IMR-90 (cell line): ENCODE measurements around the gene FBXW8. TPM values are rescaled to one million over a fixed set of nuclear protein-coding genes. Genes with fewer than 3 reads are reported as not detected.

Experiments used
- ATAC-seq: fragments of 200-7000 bp; cut with Tn5 transposase; 2 replicates; pipeline ENCODE4 v1.9.1; 2020; ENCODE audit warnings: low read depth, mild to moderate bottlenecking, moderate library complexity
- BruUV-seq: library from RNA; stranded (reverse); fragments of 400-500 nt; replicated peaks from 2 replicates; lab custom pipeline; 2021; lab: Mats Ljungman, UMichigan
- CTCF ChIA-PET: fragments of 300-600 bp; formaldehyde crosslinking; extraction: SDS; loops from one replicate; lab custom pipeline; 2021; ENCODE audit warnings: antibody characterized with exemption; lab: Yijun Ruan, JAX
- POLR2A ChIA-PET: fragments of 300-600 bp; sonication (Branson Sonifier 250); formaldehyde crosslinking; loops from one replicate; lab custom pipeline; 2022; ENCODE audit warnings: antibody characterized with exemption; ENCODE audit not compliant: unreplicated experiment; lab: Charles Lee
- DNase-seq: peaks from one replicate; pipeline ENCODE4 v3.0.0; 2013
- H2AFZ ChIP-seq: replicated peaks from 2 replicates; pipeline ENCODE3; 2013; ENCODE audit warnings: low read length, mild to moderate bottlenecking; ENCODE audit not compliant: poor library complexity
- H2AK5ac ChIP-seq: 2 replicates; pipeline ENCODE4 v1.6.1; 2013; ENCODE audit warnings: low read depth, low read length, inconsistent platforms
- H2AK9ac ChIP-seq: replicated peaks from 2 replicates; pipeline ENCODE3; 2013; ENCODE audit warnings: mild to moderate bottlenecking, low read depth, low read length, moderate library complexity; ENCODE audit not compliant: poor library complexity
- H2BK120ac ChIP-seq: 2 replicates; pipeline ENCODE4 v1.6.1; 2013; ENCODE audit warnings: low read depth, low read length, inconsistent platforms
- H2BK15ac ChIP-seq: 3 replicates; pipeline ENCODE4 v1.6.1; 2013; ENCODE audit warnings: low read depth, low read length, inconsistent platforms
- H2BK20ac ChIP-seq: 2 replicates; pipeline ENCODE4 v1.6.1; 2013; ENCODE audit warnings: low read depth, mild to moderate bottlenecking, inconsistent platforms, low read length, moderate library complexity
- H2BK5ac ChIP-seq: 2 replicates; pipeline ENCODE4 v1.6.1; 2013; ENCODE audit warnings: mild to moderate bottlenecking, low read depth, low read length, inconsistent platforms; ENCODE audit not compliant: poor library complexity, severe bottlenecking
- H3K14ac ChIP-seq: replicated peaks from 2 replicates; pipeline ENCODE4 v1.6.1; 2013; ENCODE audit warnings: low read depth, low read length, inconsistent platforms
- H3K18ac ChIP-seq: 2 replicates; pipeline ENCODE4 v1.6.1; 2013; ENCODE audit warnings: low read depth, low read length, control low read depth
- H3K23ac ChIP-seq: 2 replicates; pipeline ENCODE4 v1.6.1; 2013; ENCODE audit warnings: low read depth, low read length, inconsistent platforms
- H3K27ac ChIP-seq: 2 replicates; pipeline ENCODE4 v1.5.1; 2013; ENCODE audit warnings: mild to moderate bottlenecking, control low read depth, low read length; ENCODE audit not compliant: insufficient read depth
- H3K27me3 ChIP-seq: 2 replicates; pipeline ENCODE4 v1.6.1; 2013; ENCODE audit warnings: low read length; ENCODE audit not compliant: control insufficient read depth, insufficient read depth
- H3K36me3 ChIP-seq: 2 replicates; pipeline ENCODE4 v1.6.1; 2013; ENCODE audit warnings: low read length, mixed read lengths; ENCODE audit not compliant: control insufficient read depth, insufficient read depth
- H3K4ac ChIP-seq: 2 replicates; pipeline ENCODE4 v1.6.1; 2013; ENCODE audit warnings: low read depth, low read length, inconsistent platforms
- H3K4me1 ChIP-seq: 2 replicates; pipeline ENCODE4 v1.6.1; 2013; ENCODE audit warnings: low read length, mixed read lengths; ENCODE audit not compliant: control insufficient read depth, insufficient read depth
- H3K4me2 ChIP-seq: 2 replicates; pipeline ENCODE4 v1.6.1; 2013; ENCODE audit warnings: low read depth, mild to moderate bottlenecking, control low read depth, low read length, moderate library complexity
- H3K4me3 ChIP-seq: 2 replicates; pipeline ENCODE4 v1.5.1; 2013; ENCODE audit warnings: low read depth, mild to moderate bottlenecking, control low read depth, low read length, moderate library complexity; ENCODE audit not compliant: insufficient read depth
- H3K56ac ChIP-seq: 2 replicates; pipeline ENCODE4 v1.6.1; 2013; ENCODE audit warnings: low read length, inconsistent platforms; ENCODE audit not compliant: insufficient read depth; ENCODE audit errors: extremely low read depth
- H3K79me1 ChIP-seq, 2 experiments: 2 replicates each; pipeline ENCODE4 v1.6.1; 2013; ENCODE audit warnings: low read length in 2 of 2, inconsistent platforms in 1 of 2, low read depth in 1 of 2
- H3K9ac ChIP-seq: 2 replicates; pipeline ENCODE4 v1.6.1; 2013; ENCODE audit warnings: low read depth, low read length, control low read depth
- H3K9me1 ChIP-seq: 2 replicates; pipeline ENCODE4 v1.6.1; 2013; ENCODE audit warnings: low read length, inconsistent platforms; ENCODE audit not compliant: insufficient read depth
- H3K9me3 ChIP-seq: 2 replicates; pipeline ENCODE4 v1.6.1; 2013; ENCODE audit warnings: low read length; ENCODE audit not compliant: control insufficient read depth, insufficient read depth
- H4K20me1 ChIP-seq: 2 replicates; pipeline ENCODE4 v1.6.1; 2013; ENCODE audit warnings: low read length, inconsistent platforms; ENCODE audit not compliant: insufficient read depth
- H4K5ac ChIP-seq: 2 replicates; pipeline ENCODE4 v1.6.1; 2013; ENCODE audit warnings: mild to moderate bottlenecking, low read depth, low read length, control low read depth
- H4K8ac ChIP-seq, 2 experiments: 2 replicates each; pipeline ENCODE4 v1.6.1; 2013; ENCODE audit warnings: low read depth in 2 of 2, low read length in 2 of 2, control low read depth in 1 of 2, inconsistent platforms in 1 of 2
- H4K91ac ChIP-seq: 2 replicates; pipeline ENCODE4 v1.6.1; 2013; ENCODE audit warnings: low read depth, low read length, inconsistent platforms; ENCODE audit not compliant: insufficient read depth
- BHLHE40 ChIP-seq: fragments of 150-350 bp; IDR thresholded peaks from 2 replicates; pipeline ENCODE4 v1.6.1; 2016; ENCODE audit warnings: mild to moderate bottlenecking, low read depth, low read length
- ELK1 ChIP-seq: fragments of 150-350 bp; IDR thresholded peaks from 2 replicates; pipeline ENCODE4 v1.6.1; 2016; ENCODE audit warnings: low read depth, mild to moderate bottlenecking, low read length, moderate library complexity, borderline replicate concordance
- MAFK ChIP-seq: IDR thresholded peaks from 2 replicates; pipeline ENCODE4 v1.6.1; 2012; ENCODE audit warnings: low read depth, low read length, improper control_type of control experiment
- MAZ ChIP-seq: IDR thresholded peaks from 2 replicates; pipeline ENCODE4 v1.6.1; 2012; ENCODE audit warnings: low read depth, mild to moderate bottlenecking, low read length, improper control_type of control experiment, moderate library complexity, borderline replicate concordance
- MXI1 ChIP-seq: IDR thresholded peaks from 2 replicates; pipeline ENCODE4 v1.6.1; 2012; ENCODE audit warnings: low read depth, mild to moderate bottlenecking, low read length, moderate library complexity, borderline replicate concordance
- RAD21 ChIP-seq: IDR thresholded peaks from 2 replicates; pipeline ENCODE4 v1.6.1; 2012; ENCODE audit warnings: low read length, improper control_type of control experiment
- SMC3 ChIP-seq: fragments of 150-350 bp; IDR thresholded peaks from 2 replicates; pipeline ENCODE4 v1.6.1; 2016; ENCODE audit warnings: low read depth, mild to moderate bottlenecking, antibody characterized with exemption, low read length, moderate library complexity
- WGBS, 2 experiments: methylation state at CpG; one replicate each; pipeline versions ENCODE4 v1.1.5 to v1.1.7; 2013; ENCODE audit warnings: missing lambda C conversion rate in 2 of 2; ENCODE audit not compliant: insufficient read length in 1 of 2; ENCODE audit errors: extremely low coverage in 2 of 2; 5-methylcytosine and 5-hydroxymethylcytosine counted together
- dilution Hi-C: fragments of 300-500 bp; cut with HindIII; formaldehyde crosslinking; loops from one replicate; pipeline ENCODE4 v1.14.3; 2018; ENCODE audit warnings: low sequenced_read_pairs; ENCODE audit not compliant: unreplicated experiment
- in situ Hi-C: fragments of 300-500 bp; cut with MboI; formaldehyde crosslinking; loops from 3 replicates; pipeline ENCODE4 v1.14.3; 2019; ENCODE audit warnings: low sequenced_read_pairs, inconsistent platforms, mixed read lengths
- intact Hi-C: fragments of 100-400 bp; cut with micrococcal nuclease; formaldehyde crosslinking; loops from 2 replicates; pipeline ENCODE4 v1.10.0; 2022
- polyA plus RNA-seq, 3 experiments: library from polyadenylated mRNA; depleted of rRNA; stranded (reverse); fragments of >200 nt; gene quantifications; 2 replicates each; pipeline ENCODE4 v1.2.3, GENCODE V29; 2012; ENCODE audit warnings: low replicate concordance in 1 of 3
- total RNA-seq: library from RNA; depleted of rRNA; stranded (reverse); fragments of >200 nt; gene quantifications from 2 replicates; pipeline ENCODE4 v1.2.3, GENCODE V29; 2012

Gene FBXW8
- total and polyA plus RNA-seq, 2 of the 4 experiments (the other 2 are of a cell fraction) = 20.3 to 25.8 TPM

DNA sequence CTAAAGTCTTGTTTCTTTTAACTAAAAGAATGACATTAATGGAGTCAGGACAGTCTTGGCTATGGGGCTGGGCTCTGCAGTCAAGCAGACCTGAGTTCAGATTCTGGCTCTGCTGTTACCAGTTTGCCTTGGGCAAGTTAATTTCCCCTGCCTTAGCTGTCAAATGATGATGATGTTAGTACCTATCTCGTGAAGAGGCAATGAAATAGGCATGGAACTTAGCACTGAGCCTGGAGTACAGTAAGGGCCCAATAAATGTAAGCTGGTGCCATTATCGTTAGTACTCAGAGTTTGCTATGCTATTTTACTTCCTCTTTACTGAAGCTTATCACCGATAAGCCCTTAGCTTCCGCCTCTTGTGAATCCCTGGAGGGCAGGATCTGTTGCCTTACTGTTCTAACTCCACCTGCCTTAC is 8.5 kb downstream of the FBXW8 start:
- H4K20me1 ChIP-seq = peaks cover 49% of the 10 kb centered on the region
- dilution Hi-C loops (no loop called here), in situ Hi-C loops (no loop called here), intact Hi-C loops (loop anchor here (5.0 kb wide), 1 partner anchor 63 kb away; no protein-coding TSS in a partner anchor)
- peaks cover 12% of the 10 kb centered on the region for H3K9me1 ChIP-seq
- H3K23ac ChIP-seq = no peak overlapping the region
- POLR2A ChIA-PET = no interaction called here
- H3K4me1 ChIP-seq = peaks cover 7% of the 10 kb centered on the region
- CTCF ChIA-PET = no interaction called here
- no peaks in the 10 kb centered on the region for H3K27me3 ChIP-seq
- no CpG with 5 or more reads among the region's 4 CpGs for WGBS, 2 experiments
- DNase-seq (no peak), ATAC-seq (no peak)
- no peak overlapping the region for H3K4me3 ChIP-seq
- H2AK5ac ChIP-seq = no peak overlapping the region
- no peak overlapping the region for H4K8ac ChIP-seq
- H3K18ac ChIP-seq = no peak overlapping the region
- no peak overlapping the region for H4K91ac ChIP-seq
- no peak overlapping the region for H3K4me2 ChIP-seq
- no peak overlapping the region for H3K14ac ChIP-seq
- no peaks in the 10 kb centered on the region for H3K9me3 ChIP-seq
- peaks cover 2% of the 10 kb centered on the region; the same call in 1 of the 2 replicates for H3K36me3 ChIP-seq
- H2AFZ ChIP-seq = no peak overlapping the region
- no peak overlapping the region for H2AK9ac ChIP-seq
- H3K4ac ChIP-seq = no peak overlapping the region
- H3K56ac ChIP-seq = no peak overlapping the region
- no TSS peak for BruUV-seq
- H2BK5ac ChIP-seq = no peak overlapping the region
- H3K9ac ChIP-seq = no peak overlapping the region
- H4K5ac ChIP-seq = no peak overlapping the region
- TF ChIP-seq MAFK (no peak), RAD21 (no peak), MAZ (no peak), BHLHE40 (no peak), ELK1 (no peak), SMC3 (no peak), MXI1 (no peak)
- no peak overlapping the region for H2BK120ac ChIP-seq
- H2BK20ac ChIP-seq = no peak overlapping the region
- H3K79me1 ChIP-seq = peaks cover 27 to 78% of the 10 kb centered on the region in 2 experiments
- H2BK15ac ChIP-seq = no peak overlapping the region
- no peak overlapping the region for H3K27ac ChIP-seq
